H1 (cell line): ENCODE data around the gene CGB7. TPM values are rescaled to one million over a fixed set of nuclear protein-coding genes. Genes with fewer than 3 reads are reported as not detected.

Experiments
- CTCF ChIA-PET: fragments of 300-600 bp; sonication (Branson Sonifier 250); formaldehyde crosslinking; loops from one replicate; lab custom pipeline; 2021; ENCODE audit not compliant: partially characterized antibody; lab: Charles Lee
- POLR2A ChIA-PET: fragments of 300-600 bp; sonication (Branson Sonifier 250); formaldehyde crosslinking; loops from one replicate; lab custom pipeline; 2021; ENCODE audit warnings: inconsistent platforms; ENCODE audit not compliant: partially characterized antibody; lab: Charles Lee
- DNase-seq, 2 experiments: peaks; one replicate each; pipeline versions ENCODE4 v3.0.0 to v3.0.0-alpha.2; 2010 to 2022; ENCODE audit warnings: low spot score in 2 of 2, low read depth in 1 of 2, mixed read lengths in 1 of 2
- FAIRE-seq: peaks from 2 replicates; lab custom pipeline; 2011; peaks lifted over from hg19 to GRCh38; lab: Jason Lieb, UNC
- H2AFZ ChIP-seq: 2 replicates; pipeline ENCODE4 v1.8.1; 2012; ENCODE audit warnings: low read length, inconsistent platforms
- H2AK5ac ChIP-seq: 2 replicates; pipeline ENCODE4 v1.6.1; 2013; ENCODE audit warnings: low read depth, low read length
- H2BK120ac ChIP-seq: replicated peaks from 2 replicates; pipeline ENCODE3; 2013; ENCODE audit warnings: low read depth, low read length, inconsistent platforms
- H2BK12ac ChIP-seq: 2 replicates; pipeline ENCODE4 v1.6.1; 2013; ENCODE audit warnings: low read depth, low read length
- H2BK15ac ChIP-seq: 2 replicates; pipeline ENCODE4 v1.6.1; 2013; ENCODE audit warnings: low read length
- H2BK20ac ChIP-seq: 2 replicates; pipeline ENCODE4 v1.6.1; 2013; ENCODE audit warnings: low read length
- H2BK5ac ChIP-seq: 2 replicates; pipeline ENCODE4 v1.6.1; 2013; ENCODE audit warnings: low read depth, low read length
- H3K14ac ChIP-seq: 2 replicates; pipeline ENCODE4 v1.6.1; 2013; ENCODE audit warnings: inconsistent platforms; ENCODE audit not compliant: insufficient read length
- H3K18ac ChIP-seq: 2 replicates; pipeline ENCODE4 v1.6.1; 2013; ENCODE audit warnings: low read length; ENCODE audit errors: extremely low read depth
- H3K23ac ChIP-seq: 2 replicates; pipeline ENCODE4 v1.6.1; 2013; ENCODE audit warnings: inconsistent platforms; ENCODE audit not compliant: insufficient read length
- H3K23me2 ChIP-seq: 2 replicates; pipeline ENCODE4 v1.6.1; 2013; ENCODE audit warnings: low read depth, low read length
- H3K27ac ChIP-seq: 2 replicates; pipeline ENCODE4 v1.6.1; 2011; ENCODE audit warnings: low read depth, low read length, inconsistent platforms
- H3K27me3 ChIP-seq, 4 experiments: replicated peaks in 1 of 4; 1 replicate in 1 of 4; 2 replicates in 3 of 4; pipeline versions ENCODE4 v1.6.1 to v1.8.1; 2011 to 2013; ENCODE audit warnings: low read length in 3 of 4, mild to moderate bottlenecking in 3 of 4, inconsistent platforms in 2 of 4, mixed read lengths in 2 of 4, moderate library complexity in 1 of 4; ENCODE audit not compliant: control insufficient read depth in 3 of 4, insufficient read depth in 3 of 4; ENCODE audit errors: extremely low read depth in 1 of 4
- H3K36me3 ChIP-seq, 4 experiments: 2 replicates each; pipeline versions ENCODE4 v1.6.1 to v1.8.1; 2011 to 2013; ENCODE audit warnings: mild to moderate bottlenecking in 4 of 4, low read length in 3 of 4, moderate library complexity in 2 of 4, control low read depth in 1 of 4, inconsistent platforms in 1 of 4; ENCODE audit not compliant: insufficient read depth in 4 of 4, control insufficient read depth in 2 of 4
- H3K4ac ChIP-seq: replicated peaks from 2 replicates; pipeline ENCODE3; 2013; ENCODE audit warnings: low read length, low read depth, mixed read lengths, inconsistent platforms; ENCODE audit not compliant: insufficient read length
- H3K4me1 ChIP-seq, 4 experiments: replicated peaks in 1 of 4; 1 replicate in 1 of 4; 2 replicates in 3 of 4; pipeline versions ENCODE4 v1.6.1 to v1.8.1; 2011 to 2013; ENCODE audit warnings: low read length in 3 of 4, inconsistent platforms in 2 of 4, mixed read lengths in 1 of 4; ENCODE audit not compliant: insufficient read depth in 4 of 4, control insufficient read depth in 3 of 4
- H3K4me2 ChIP-seq, 2 experiments: 2 replicates each; pipeline versions ENCODE4 v1.6.1 to v1.8.1; 2011 to 2013; ENCODE audit warnings: low read depth in 2 of 2, low read length in 2 of 2, control low read depth in 1 of 2, inconsistent platforms in 1 of 2, mild to moderate bottlenecking in 1 of 2; ENCODE audit not compliant: insufficient read depth in 1 of 2
- H3K4me3 ChIP-seq, 4 experiments: fragments of 200-600, 300-600 bp in 1 of 4; sonication (generic), shearing (Covaris generic), sonication (Bioruptor Twin) in 1 of 4; 2 replicates each; pipeline versions ENCODE4 v1.5.1 to v1.8.1; 2011 to 2016; ENCODE audit warnings: low read length in 4 of 4, low read depth in 3 of 4, control low read depth in 2 of 4, inconsistent platforms in 2 of 4, mild to moderate bottlenecking in 2 of 4, mixed read lengths in 1 of 4, moderate library complexity in 1 of 4; ENCODE audit not compliant: insufficient read depth in 2 of 4; ENCODE audit errors: extremely low read depth in 1 of 4
- H3K56ac ChIP-seq: replicated peaks from 2 replicates; pipeline ENCODE3; 2013; ENCODE audit warnings: low read depth, mild to moderate bottlenecking, mixed read lengths, low read length, inconsistent platforms; ENCODE audit not compliant: insufficient read length
- H3K79me1 ChIP-seq: 2 replicates; pipeline ENCODE4 v1.6.1; 2013; ENCODE audit warnings: low read depth, low read length, control low read depth
- H3K79me2 ChIP-seq, 2 experiments: 2 replicates each; pipeline versions ENCODE4 v1.6.1 to v1.8.1; 2012 to 2013; ENCODE audit warnings: low read length in 2 of 2, mild to moderate bottlenecking in 2 of 2, inconsistent platforms in 1 of 2; ENCODE audit not compliant: insufficient read depth in 2 of 2, control insufficient read depth in 1 of 2
- H3K9ac ChIP-seq, 4 experiments: replicated peaks in 1 of 4; 1 replicate in 1 of 4; 2 replicates in 3 of 4; pipeline versions ENCODE4 v1.6.1 to v1.8.1; 2011 to 2013; ENCODE audit warnings: low read depth in 3 of 4, low read length in 3 of 4, control low read depth in 2 of 4, mild to moderate bottlenecking in 2 of 4, moderate library complexity in 2 of 4, inconsistent platforms in 1 of 4; ENCODE audit errors: extremely low read depth in 1 of 4
- H3K9me3 ChIP-seq, 2 experiments: 2 replicates each; pipeline versions ENCODE4 v1.6.1 to v1.8.1; 2012 to 2013; ENCODE audit warnings: mild to moderate bottlenecking in 2 of 2, moderate library complexity in 2 of 2, control low read depth in 1 of 2, inconsistent platforms in 1 of 2, low read depth in 1 of 2, low read length in 1 of 2, mixed read lengths in 1 of 2; ENCODE audit not compliant: insufficient read depth in 2 of 2
- H4K20me1 ChIP-seq, 2 experiments: replicated peaks in 1 of 2; 2 replicates each; pipeline versions ENCODE3 to v1.8.1; 2011 to 2013; ENCODE audit warnings: inconsistent platforms in 2 of 2, low read length in 2 of 2, mild to moderate bottlenecking in 1 of 2; ENCODE audit not compliant: insufficient read depth in 2 of 2, control insufficient read depth in 1 of 2
- H4K5ac ChIP-seq: 2 replicates; pipeline ENCODE4 v1.6.1; 2013; ENCODE audit warnings: low read length, low read depth, mixed read lengths, inconsistent platforms; ENCODE audit not compliant: insufficient read length
- H4K8ac ChIP-seq: 2 replicates; pipeline ENCODE4 v1.8.0; 2013; ENCODE audit warnings: mild to moderate bottlenecking, moderate library complexity, low read length, inconsistent platforms; ENCODE audit not compliant: insufficient read depth; ENCODE audit errors: extremely low read depth
- H4K91ac ChIP-seq: replicated peaks from 2 replicates; pipeline ENCODE3; 2013; ENCODE audit warnings: low read length, mixed read lengths, inconsistent platforms; ENCODE audit not compliant: insufficient read length
- ATF3 ChIP-seq: IDR thresholded peaks from 2 replicates; pipeline ENCODE4 v1.6.1; 2011; ENCODE audit warnings: low read depth, mild to moderate bottlenecking, low read length; ENCODE audit not compliant: insufficient read depth
- BACH1 ChIP-seq: IDR thresholded peaks from 2 replicates; pipeline ENCODE4 v1.6.1; 2012; ENCODE audit warnings: low read length, improper control_type of control experiment
- CTBP2 ChIP-seq: IDR thresholded peaks from 2 replicates; pipeline ENCODE4 v1.7.0; 2011; ENCODE audit warnings: borderline replicate concordance, mild to moderate bottlenecking, moderate library complexity, mixed read lengths, low read length; ENCODE audit not compliant: insufficient read depth, insufficient read length
- JUN ChIP-seq: IDR thresholded peaks from 2 replicates; pipeline ENCODE4 v1.6.1; 2011; ENCODE audit warnings: low read depth, mild to moderate bottlenecking, improper control_type of control experiment, low read length
- KDM1A ChIP-seq: fragments of 200-600, 300-600 bp; sonication (generic); IDR thresholded peaks from 2 replicates; pipeline ENCODE4 v1.7.1; 2016; ENCODE audit warnings: mild to moderate bottlenecking, low read length, borderline replicate concordance
- MAX ChIP-seq: IDR thresholded peaks from 2 replicates; pipeline ENCODE4 v1.6.1; 2012; ENCODE audit warnings: inconsistent platforms
- POLR2A ChIP-seq, 2 experiments: IDR thresholded peaks; 1 replicate in 1 of 2; 2 replicates in 1 of 2; pipeline ENCODE4 v1.6.1; 2011; ENCODE audit warnings: low read depth in 2 of 2, low read length in 2 of 2, mild to moderate bottlenecking in 2 of 2; ENCODE audit errors: control extremely low read depth in 1 of 2
- SIN3A ChIP-seq, 2 experiments: IDR thresholded peaks in 1 of 2; conservative IDR thresholded peaks in 1 of 2; 2 replicates each; pipeline ENCODE4 v1.6.1; 2011 to 2012; ENCODE audit warnings: low read length in 2 of 2, improper control_type of control experiment in 1 of 2, low read depth in 1 of 2, mild to moderate bottlenecking in 1 of 2
- WGBS, 2 experiments: shearing (Covaris generic) in 1 of 2; methylation state at CpG; one replicate each; pipeline versions ENCODE4 v1.1.6 to v1.1.7; 2013 to 2015; ENCODE audit warnings: low lambda C conversion rate in 2 of 2, mixed read lengths in 2 of 2, inconsistent platforms in 1 of 2, low coverage in 1 of 2, missing lambda C conversion rate in 1 of 2; ENCODE audit not compliant: insufficient replicate concordance in 2 of 2, insufficient coverage in 1 of 2, insufficient read length in 1 of 2; ENCODE audit errors: extremely low coverage in 1 of 2, missing lambda C conversion rate in 1 of 2; 5-methylcytosine and 5-hydroxymethylcytosine counted together
- polyA plus RNA-seq, 7 experiments: library from polyadenylated mRNA; depleted of rRNA in 3 of 7; stranded (reverse) in 5 of 7; unstranded in 2 of 7; fragments of >200 nt in 5 of 7; fragments of 200-250 nt in 2 of 7; gene quantifications; 1 replicate in 5 of 7; 2 replicates in 1 of 7; 4 replicates in 1 of 7; pipeline versions ENCODE4 v1.2.1 to v1.2.3, GENCODE V29; 2011 to 2013; ENCODE audit warnings: missing spikeins in 2 of 7, mixed read lengths in 2 of 7
- total RNA-seq: library from RNA; stranded (reverse); fragmentation: NEBNext Ultra II Directional; extraction: Animal tissue kit (Norgen Biotek cat#: 25700); gene quantifications from 2 replicates; pipeline ENCODE4 v1.2.1, GENCODE V29; 2021

The CGB7 gene
- total and polyA plus RNA-seq, 2 of the 8 experiments (the other 6 are each of a cell fraction or from before 2014, with no cell fraction given), result 1.2 to 2.2 TPM

GRCh38 chr19:49006905-49007304 is 50.6 kb downstream of the CGB7 start:
- Histone ChIP-seq H2BK120ac (no peak overlapping the region), H2BK5ac (no peak overlapping the region)
- CTCF ChIA-PET, result interaction anchor here (1.5 to 6.2 kb wide), 2 partner anchors 8 to 11 kb away, joined by 6 to 66 read pairs; partner anchors contain the start of gene LHB
- DNase-seq (no peak), FAIRE-seq (no peak)
- POLR2A ChIA-PET, result no interaction called here
- no peak for TF ChIP-seq KDM1A
- no peak for TF ChIP-seq ATF3
- no peak for TF ChIP-seq MAX
- TF ChIP-seq CTBP2, result no peak
- TF ChIP-seq SIN3A (conservative IDR thresholded peaks at IDR 0.05 in 1 of 2, IDR thresholded peaks at IDR 0.05 in 1 of 2; ENCODE audit: low read depth in 1 of 2, low read length in 2 of 2), result no peak
- no peak for TF ChIP-seq BACH1
- TF ChIP-seq POLR2A (IDR thresholded peaks at IDR 0.05; ENCODE audit: control extremely low read depth in 1 of 2, low read depth in 2 of 2, low read length in 2 of 2), result no peak
- TF ChIP-seq JUN, result no peak
- TF ChIP-seq, all 59 proteins: peak for 0
- Histone ChIP-seq H4K8ac (no peak overlapping the region), H3K23me2 (no peaks in the 10 kb centered on the region), H3K4me3 (no peak overlapping the region), H3K4me2 (no peak overlapping the region), H3K4me1 (no peaks in the 10 kb centered on the region), H3K36me3 (peaks cover 18 to 54% (median 41%) of the 10 kb centered on the region in 4 experiments), H3K27me3 (no peaks in the 10 kb centered on the region), H2BK12ac (no peak overlapping the region), H2BK20ac (no peak overlapping the region), H3K14ac (no peak overlapping the region), H3K9me3 (no peaks in the 10 kb centered on the region), H3K79me1 (peaks cover 2% of the 10 kb centered on the region; the same call in 1 of the 2 replicates), H2AK5ac (no peak overlapping the region), H4K20me1 (peaks cover 3 to 14% of the 10 kb centered on the region in 2 experiments), H3K18ac (no peak overlapping the region), H3K79me2 (no peaks in the 10 kb centered on the region), H3K23ac (no peak overlapping the region), H4K5ac (no peak overlapping the region), H2BK15ac (no peak overlapping the region), H2AFZ (no peak overlapping the region), H4K91ac (no peak overlapping the region), H3K4ac (no peak overlapping the region), H3K9ac (no peak overlapping the region), H3K56ac (no peak overlapping the region), H3K27ac (no peak overlapping the region)
- WGBS, 2 experiments, result 85% methylated on average over 13 of the region's 22 CpGs; no CpG with 5 or more reads in 1 of the 2 experiments
